ENCODE results near the gene KCTD21. TPM values are rescaled to one million over a fixed set of nuclear protein-coding genes. Genes with fewer than 3 reads are reported as not detected.

Gene KCTD21
- total and polyA plus RNA-seq, 2 of the 4 experiments (the other 2 are of a cell fraction): 12.2 to 12.5 TPM

DNA sequence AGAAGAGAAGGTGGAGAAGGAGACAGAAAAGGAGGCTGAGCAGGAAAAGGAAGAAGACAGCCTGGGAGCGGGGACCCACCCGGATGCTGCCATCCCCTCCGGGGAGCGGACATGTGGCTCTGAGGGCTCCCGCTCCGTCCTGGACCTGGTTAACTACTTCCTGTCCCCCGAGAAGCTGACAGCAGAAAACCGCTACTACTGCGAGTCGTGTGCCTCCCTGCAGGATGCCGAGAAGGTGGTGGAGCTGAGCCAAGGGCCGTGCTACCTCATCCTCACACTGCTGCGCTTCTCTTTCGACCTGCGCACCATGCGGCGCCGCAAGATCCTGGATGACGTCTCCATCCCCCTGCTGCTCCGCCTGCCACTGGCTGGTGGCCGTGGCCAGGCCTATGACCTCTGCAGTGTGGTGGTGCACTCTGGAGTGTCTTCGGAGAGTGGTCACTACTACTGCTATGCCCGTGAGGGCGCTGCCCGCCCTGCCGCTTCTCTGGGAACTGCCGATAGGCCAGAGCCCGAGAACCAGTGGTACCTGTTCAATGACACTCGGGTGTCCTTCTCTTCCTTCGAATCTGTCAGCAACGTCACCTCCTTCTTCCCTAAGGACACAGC lies 21.7 kb upstream of the KCTD21 start:
- POLR2A ChIA-PET (ENCODE audit: unreplicated experiment): no interaction called here
- 95% methylated on average over 17 of the region's 31 CpGs; no CpG with 5 or more reads in 1 of the 2 experiments for WGBS, 2 experiments (ENCODE audit: extremely low coverage in 2 of 2, insufficient read length in 1 of 2)
- peaks cover 21% of the 10 kb centered on the region for H4K20me1 ChIP-seq (ENCODE audit: insufficient read depth, low read length)

More for the DNA sequence above, 21.7 kb upstream of the KCTD21 start:
- no peak for DNase-seq
- Histone ChIP-seq H4K8ac (ENCODE audit: low read depth in 2 of 2, low read length in 2 of 2) (no peak overlapping the region), H2AK5ac (ENCODE audit: low read depth, low read length) (no peak overlapping the region), H2AK9ac (replicated peaks; ENCODE audit: low read depth, low read length, poor library complexity) (no peak overlapping the region), H3K4ac (ENCODE audit: low read depth, low read length) (no peak overlapping the region), H3K9ac (ENCODE audit: low read depth, low read length) (no peak overlapping the region), H4K91ac (ENCODE audit: insufficient read depth, low read depth, low read length) (no peak overlapping the region), H2BK120ac (ENCODE audit: low read depth, low read length) (no peak overlapping the region), H3K23ac (ENCODE audit: low read depth, low read length) (no peak overlapping the region), H3K27me3 (ENCODE audit: control insufficient read depth, insufficient read depth, low read length) (no peaks in the 10 kb centered on the region), H3K18ac (ENCODE audit: low read depth, low read length) (no peak overlapping the region), H3K4me2 (ENCODE audit: low read depth, low read length) (no peak overlapping the region), H3K27ac (ENCODE audit: insufficient read depth, low read length) (no peak overlapping the region), H3K79me1 (ENCODE audit: low read depth in 1 of 2, low read length in 2 of 2) (peaks cover 5 to 46% of the 10 kb centered on the region in 2 experiments; a peak in 2 of 4 replicates), H3K4me1 (ENCODE audit: control insufficient read depth, insufficient read depth, low read length) (peaks cover 14% of the 10 kb centered on the region), H2BK15ac (ENCODE audit: low read depth, low read length) (no peak overlapping the region), H4K5ac (ENCODE audit: low read depth, low read length) (no peak overlapping the region), H3K14ac (replicated peaks; ENCODE audit: low read depth, low read length) (no peak overlapping the region), H2AFZ (replicated peaks; ENCODE audit: low read length, poor library complexity) (no peak overlapping the region), H2BK5ac (ENCODE audit: low read depth, low read length, poor library complexity, severe bottlenecking) (no peak overlapping the region), H3K4me3 (ENCODE audit: insufficient read depth, low read depth, low read length) (no peak overlapping the region), H3K9me1 (ENCODE audit: insufficient read depth, low read length) (peaks cover 26% of the 10 kb centered on the region), H3K56ac (ENCODE audit: extremely low read depth, insufficient read depth, low read length) (no peak overlapping the region), H3K36me3 (ENCODE audit: control insufficient read depth, insufficient read depth, low read length) (peaks cover 50% of the 10 kb centered on the region), H3K9me3 (ENCODE audit: control insufficient read depth, insufficient read depth, low read length) (no peaks in the 10 kb centered on the region), H2BK20ac (ENCODE audit: low read depth, low read length) (no peak overlapping the region)
- in situ Hi-C loops (cut with MboI; ENCODE audit: low sequenced_read_pairs): no loop called here
- CTCF ChIA-PET: no interaction called here
- dilution Hi-C loops (cut with HindIII; ENCODE audit: low sequenced_read_pairs, unreplicated experiment): no loop called here
- ATAC-seq (ENCODE audit: low read depth): no peak
- no TSS peak for BruUV-seq (replicated peaks)
- intact Hi-C loops (cut with micrococcal nuclease): no loop called here
- TF ChIP-seq CTCF (conservative IDR thresholded peaks at IDR 0.05; ENCODE audit: low read depth, low read length) (no peak), CEBPB (IDR thresholded peaks at IDR 0.05; ENCODE audit: low read depth, low read length) (no peak), NFE2L2 (IDR thresholded peaks at IDR 0.05; ENCODE audit: low read depth, low read length) (no peak), FOS (IDR thresholded peaks at IDR 0.05; ENCODE audit: low read depth, low read length) (no peak), ELK1 (IDR thresholded peaks at IDR 0.05; ENCODE audit: borderline replicate concordance, low read depth, low read length) (no peak), CHD1 (IDR thresholded peaks at IDR 0.05; ENCODE audit: low read depth, low read length) (no peak)
- TF ChIP-seq, protein P1, sequence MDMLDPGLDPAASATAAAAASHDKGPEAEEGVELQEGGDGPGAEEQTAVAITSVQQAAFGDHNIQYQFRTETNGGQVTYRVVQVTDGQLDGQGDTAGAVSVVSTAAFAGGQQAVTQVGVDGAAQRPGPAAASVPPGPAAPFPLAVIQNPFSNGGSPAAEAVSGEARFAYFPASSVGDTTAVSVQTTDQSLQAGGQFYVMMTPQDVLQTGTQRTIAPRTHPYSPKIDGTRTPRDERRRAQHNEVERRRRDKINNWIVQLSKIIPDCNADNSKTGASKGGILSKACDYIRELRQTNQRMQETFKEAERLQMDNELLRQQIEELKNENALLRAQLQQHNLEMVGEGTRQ (IDR thresholded peaks at IDR 0.05; ENCODE audit: low read depth, low read length): no peak
